Esophagus muscularis mucosa (tissue), 4 donors: Measurements from ENCODE around the gene CCNY. TPM values are rescaled to one million over a fixed set of nuclear protein-coding genes. Genes with fewer than 3 reads are reported as not detected.
"Not testable (repeated sequence)": the region's sequence is repeated elsewhere in the genome, so short reads cannot be mapped to it uniquely, and the experiment has no call there.

Experiments used
- DNase-seq: peaks from one replicate; pipeline ENCODE4 v3.0.0-alpha.2; 2017; ENCODE audit errors: extremely low spot score
- H3K27ac ChIP-seq, 4 donors: fragments of 200-600 bp; sonication (generic); replicated peaks in 1 of 4; 1 replicate in 3 of 4; 2 replicates in 1 of 4; pipeline ENCODE4 v1.5.1; 2016 to 2019; ENCODE audit warnings: mild to moderate bottlenecking in 1 of 4
- H3K27me3 ChIP-seq, 4 donors: fragments of 200-600 bp; sonication (generic); one replicate each; pipeline versions ENCODE4 v1.5.1 to v1.6.0; 2016 to 2019
- H3K36me3 ChIP-seq, 4 donors: fragments of 200-600 bp; sonication (generic); one replicate each; pipeline ENCODE4 v1.5.1; 2016 to 2019
- H3K4me1 ChIP-seq, 4 donors: fragments of 200-600 bp; sonication (generic); one replicate each; pipeline ENCODE4 v1.5.1; 2016 to 2019
- H3K4me3 ChIP-seq, 4 donors: fragments of 200-600 bp; sonication (generic); 1 replicate in 2 of 4; 2 replicates in 2 of 4; pipeline ENCODE4 v1.5.1; 2016 to 2019; ENCODE audit warnings: mild to moderate bottlenecking in 4 of 4, moderate library complexity in 1 of 4
- H3K9me3 ChIP-seq, 4 donors: fragments of 200-600 bp; sonication (generic); 1 replicate in 3 of 4; 2 replicates in 1 of 4; pipeline ENCODE4 v1.5.1; 2016 to 2019
- EP300 ChIP-seq: sonication (generic); formaldehyde crosslinking; IDR thresholded peaks from one replicate; pipeline ENCODE4 v1.6.1; 2017; ENCODE audit warnings: antibody characterized with exemption
- POLR2A ChIP-seq: fragments of 450-650 bp; IDR thresholded peaks from one replicate; pipeline ENCODE4 v1.6.1; 2017; ENCODE audit warnings: antibody characterized with exemption, moderate library complexity, mild to moderate bottlenecking, low read depth
- POLR2AphosphoS5 ChIP-seq, 2 donors: sonication (generic); formaldehyde crosslinking; IDR thresholded peaks; one replicate each; pipeline ENCODE4 v1.6.1; 2017; ENCODE audit warnings: antibody characterized with exemption in 2 of 2
- WGBS: methylation state at CpG from one replicate; pipeline ENCODE4 v1.1.5; 2018; 5-methylcytosine and 5-hydroxymethylcytosine counted together
- intact Hi-C: fragments of 100-400 bp; cut with DNase I; formaldehyde crosslinking; loops from one replicate; pipeline ENCODE4 v1.15.1; 2023
- total RNA-seq, 4 donors: library from RNA; depleted of rRNA; stranded (reverse); fragments of >200 nt; gene quantifications; one replicate each; pipeline versions ENCODE4 v1.1.0 to v1.2.1, GENCODE V29; 2016
- TF ChIP-seq, protein P1 (sequence below), 3 experiments: fragments of 200-600 bp in 2 of 3; fragments of 450-650 bp in 1 of 3; sonication (generic) in 2 of 3; IDR thresholded peaks; one replicate each; pipeline ENCODE4 v1.5.1; 2017 to 2019; ENCODE audit warnings: antibody characterized with exemption in 3 of 3, mild to moderate bottlenecking in 2 of 3, moderate library complexity in 1 of 3

Gene CCNY
- total RNA-seq, 4 donors from 2014 or later, result 36.6 to 53.5 (median 47.0) TPM

DNA sequence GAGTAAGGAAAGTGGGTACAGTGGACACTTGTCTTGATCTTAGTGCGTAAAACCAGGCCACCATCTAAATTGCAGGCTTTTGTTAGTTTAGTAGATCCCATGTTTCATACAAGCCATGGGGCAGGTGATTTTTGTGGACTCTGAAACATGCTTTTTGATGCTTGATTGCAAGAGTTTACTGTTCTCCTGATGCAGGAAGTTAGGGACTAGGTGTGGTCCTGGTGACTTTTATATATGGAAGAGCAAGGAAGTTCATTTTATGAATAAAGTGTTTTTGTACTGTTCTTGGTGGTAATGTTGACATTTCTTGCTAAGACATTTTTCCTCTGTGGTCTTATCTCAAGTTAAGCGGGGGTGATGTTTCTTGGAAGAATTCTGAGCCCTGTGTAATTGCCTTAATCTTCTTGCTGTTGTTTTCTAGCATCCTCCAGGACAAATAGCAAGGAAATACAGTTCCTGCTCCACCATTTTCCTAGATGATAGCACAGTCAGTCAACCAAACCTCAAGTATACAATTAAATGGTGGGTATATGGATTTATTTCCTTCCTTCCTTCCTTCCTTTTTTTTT lies 179.9 kb downstream of the CCNY start:
- no peaks in the 10 kb centered on the region for H3K9me3 ChIP-seq
- WGBS, result 89% methylated on average over 2 of the region's 2 CpGs
- peaks cover 4 to 24% (median 7%) of the 10 kb centered on the region in 4 donors for H3K4me1 ChIP-seq
- H3K27ac ChIP-seq, result no peak overlapping the region
- H3K4me3 ChIP-seq, result no peak overlapping the region
- intact Hi-C loops, result no loop called here
- H3K27me3 ChIP-seq, result no peaks in the 10 kb centered on the region
- H3K36me3 ChIP-seq, result peaks cover 0 to 2% (median under 1%) of the 10 kb centered on the region in 4 donors
- no peak for DNase-seq
- TF ChIP-seq, protein P1, sequence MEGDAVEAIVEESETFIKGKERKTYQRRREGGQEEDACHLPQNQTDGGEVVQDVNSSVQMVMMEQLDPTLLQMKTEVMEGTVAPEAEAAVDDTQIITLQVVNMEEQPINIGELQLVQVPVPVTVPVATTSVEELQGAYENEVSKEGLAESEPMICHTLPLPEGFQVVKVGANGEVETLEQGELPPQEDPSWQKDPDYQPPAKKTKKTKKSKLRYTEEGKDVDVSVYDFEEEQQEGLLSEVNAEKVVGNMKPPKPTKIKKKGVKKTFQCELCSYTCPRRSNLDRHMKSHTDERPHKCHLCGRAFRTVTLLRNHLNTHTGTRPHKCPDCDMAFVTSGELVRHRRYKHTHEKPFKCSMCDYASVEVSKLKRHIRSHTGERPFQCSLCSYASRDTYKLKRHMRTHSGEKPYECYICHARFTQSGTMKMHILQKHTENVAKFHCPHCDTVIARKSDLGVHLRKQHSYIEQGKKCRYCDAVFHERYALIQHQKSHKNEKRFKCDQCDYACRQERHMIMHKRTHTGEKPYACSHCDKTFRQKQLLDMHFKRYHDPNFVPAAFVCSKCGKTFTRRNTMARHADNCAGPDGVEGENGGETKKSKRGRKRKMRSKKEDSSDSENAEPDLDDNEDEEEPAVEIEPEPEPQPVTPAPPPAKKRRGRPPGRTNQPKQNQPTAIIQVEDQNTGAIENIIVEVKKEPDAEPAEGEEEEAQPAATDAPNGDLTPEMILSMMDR (IDR thresholded peaks at IDR 0.05), result no peak
- TF ChIP-seq POLR2A (no peak), POLR2AphosphoS5 (IDR thresholded peaks at IDR 0.05) (no peak), EP300 (no peak)

DNA sequence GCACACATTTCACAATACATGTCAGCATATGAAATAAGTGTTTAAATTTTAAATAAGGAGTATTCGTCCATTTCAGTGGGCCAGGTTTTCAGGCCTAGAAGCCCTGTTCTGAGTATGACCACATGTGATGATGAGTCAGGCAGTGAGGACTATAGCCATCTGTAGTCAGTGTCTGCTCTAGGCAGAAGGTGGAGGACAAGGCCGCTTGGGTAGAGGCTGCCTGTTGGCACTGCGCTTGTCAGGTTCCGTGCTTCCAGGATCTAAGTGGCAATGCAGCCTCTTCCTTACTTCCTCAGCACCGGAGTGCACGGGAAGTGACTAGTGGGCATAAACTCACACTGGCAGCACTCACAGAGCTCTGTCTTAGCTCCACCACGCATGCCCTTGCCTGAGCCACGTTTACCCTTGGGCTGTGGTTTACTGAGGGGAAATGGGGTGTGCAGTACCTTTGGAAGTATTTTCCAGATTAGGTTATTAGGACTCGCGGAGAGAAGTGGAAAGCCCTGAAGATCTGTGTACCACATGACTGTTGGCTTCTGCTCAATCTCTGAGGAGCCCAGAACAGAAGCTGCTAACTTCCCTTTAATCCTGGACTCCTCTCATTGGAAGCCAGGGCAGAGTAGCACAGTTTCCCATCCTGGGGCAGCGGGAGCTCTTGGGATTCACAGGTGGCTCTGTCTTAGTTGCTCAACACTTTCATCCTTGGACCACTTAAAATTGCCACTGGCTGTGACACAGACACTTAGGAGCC lies 181.3 kb downstream of the CCNY start:
- WGBS, result 93% methylated on average over 10 of the region's 11 CpGs
- peaks cover 0 to 3% (median 0%) of the 10 kb centered on the region in 4 donors for H3K36me3 ChIP-seq
- H3K9me3 ChIP-seq, result no peaks in the 10 kb centered on the region
- peaks cover 4 to 24% (median 7%) of the 10 kb centered on the region in 4 donors for H3K4me1 ChIP-seq
- no peaks in the 10 kb centered on the region for H3K27me3 ChIP-seq
- no peak overlapping the region for H3K4me3 ChIP-seq
- intact Hi-C loops, result no loop called here
- no peak for DNase-seq
- TF ChIP-seq POLR2AphosphoS5 (IDR thresholded peaks at IDR 0.05) (no peak), POLR2A (no peak), EP300 (no peak)
- TF ChIP-seq, protein P1 (IDR thresholded peaks at IDR 0.05), result no peak
- no peak overlapping the region for H3K27ac ChIP-seq

GRCh38 chr10:35518187-35518586 lies 181.9 kb downstream of the CCNY start:
- H3K36me3 ChIP-seq, H3K27ac ChIP-seq, H3K4me3 ChIP-seq, DNase-seq, H3K27me3 ChIP-seq, H3K9me3 ChIP-seq, intact Hi-C loops: not testable (repeated sequence)
- WGBS, result 100% methylated on average over 1 of the region's 1 CpG
- H3K4me1 ChIP-seq, result peaks cover 4 to 24% (median 7%) of the 10 kb centered on the region in 4 donors

GRCh38 chr10:35520996-35521395 lies 184.7 kb downstream of the CCNY start:
- peaks cover 0 to 3% (median 0%) of the 10 kb centered on the region in 4 donors for H3K36me3 ChIP-seq
- WGBS, result 96% methylated on average over 3 of the region's 3 CpGs
- peaks cover 4 to 15% (median 5%) of the 10 kb centered on the region in 4 donors for H3K4me1 ChIP-seq
- no peak for DNase-seq
- intact Hi-C loops, result no loop called here
- H3K27me3 ChIP-seq, result no peaks in the 10 kb centered on the region
- TF ChIP-seq, protein P1 (IDR thresholded peaks at IDR 0.05), result no peak
- TF ChIP-seq POLR2AphosphoS5 (IDR thresholded peaks at IDR 0.05), result no peak
- no peak for TF ChIP-seq POLR2A
- H3K4me3 ChIP-seq, result no peak overlapping the region
- H3K27ac ChIP-seq, result no peak overlapping the region
- H3K9me3 ChIP-seq, result no peaks in the 10 kb centered on the region

- no peaks in the 10 kb centered on the region for H3K27me3 ChIP-seq
- H3K9me3 ChIP-seq, result no peaks in the 10 kb centered on the region
- no peaks in the 10 kb centered on the region for H3K4me1 ChIP-seq
- DNase-seq, result no peak
- peaks cover 0 to 3% (median 0%) of the 10 kb centered on the region in 4 donors for H3K36me3 ChIP-seq
- no peak overlapping the region for H3K27ac ChIP-seq
- H3K4me3 ChIP-seq, result no peak overlapping the region
- TF ChIP-seq, protein P1 (IDR thresholded peaks at IDR 0.05), result no peak
- TF ChIP-seq EP300 (no peak), POLR2A (no peak), POLR2AphosphoS5 (IDR thresholded peaks at IDR 0.05) (no peak)
- intact Hi-C loops, result no loop called here
- 87% methylated on average over 3 of the region's 3 CpGs for whole genome bisulfite sequencing
These were observed 187.4 kb downstream of the CCNY start for GRCh38 chr10:35523670-35524225.
